Endothelial cell of umbilical vein (primary cell): ENCODE measurements around the gene GLUL. TPM values are rescaled to one million over a fixed set of nuclear protein-coding genes. Genes with fewer than 3 reads are reported as not detected.

Experiments
- BruUV-seq: library from RNA; stranded (reverse); fragments of 400-500 nt; replicated peaks from 2 replicates; lab custom pipeline; 2021; lab: Mats Ljungman, UMichigan
- CTCF ChIA-PET: fragments of 300-600, 350-600 bp; sonication (Branson Sonifier 250); formaldehyde crosslinking; loops from one replicate; lab custom pipeline; 2021; ENCODE audit warnings: antibody characterized with exemption, inconsistent platforms; lab: Charles Lee
- POLR2A ChIA-PET: fragments of 300-600, 350-600 bp; sonication (Branson Sonifier 250); formaldehyde crosslinking; loops from one replicate; lab custom pipeline; 2021; ENCODE audit warnings: antibody characterized with exemption, inconsistent platforms; lab: Charles Lee
- DNase-seq: peaks from one replicate; pipeline ENCODE4 v3.0.0-alpha.2; 2011; ENCODE audit warnings: low read depth, low spot score
- FAIRE-seq: peaks from 2 replicates; lab custom pipeline; 2011; peaks lifted over from hg19 to GRCh38; lab: Jason Lieb, UNC
- H2AFZ ChIP-seq: 2 replicates; pipeline ENCODE4 v1.6.0; 2012; ENCODE audit warnings: low read depth, low read length, control low read depth, inconsistent platforms
- H3K27ac ChIP-seq: 2 replicates; pipeline ENCODE4 v1.5.1; 2011; ENCODE audit warnings: low read depth, mild to moderate bottlenecking, control low read depth, low read length, moderate library complexity; ENCODE audit not compliant: insufficient read depth
- H3K27me3 ChIP-seq, 2 experiments: 2 replicates each; pipeline versions ENCODE4 v1.6.0 to v1.6.1; 2011; ENCODE audit warnings: low read length in 2 of 2, mixed read lengths in 1 of 2; ENCODE audit not compliant: control insufficient read depth in 2 of 2, insufficient read depth in 2 of 2
- H3K36me3 ChIP-seq, 2 experiments: 2 replicates in 1 of 2; 3 replicates in 1 of 2; pipeline ENCODE4 v1.5.1; 2011; ENCODE audit warnings: low read length in 2 of 2, mild to moderate bottlenecking in 1 of 2, moderate library complexity in 1 of 2; ENCODE audit not compliant: control insufficient read depth in 2 of 2, insufficient read depth in 2 of 2; ENCODE audit errors: extremely low read depth in 1 of 2
- H3K4me1 ChIP-seq: 3 replicates; pipeline ENCODE4 v1.5.1; 2011; ENCODE audit warnings: mild to moderate bottlenecking, low read length; ENCODE audit not compliant: control insufficient read depth, insufficient read depth; ENCODE audit errors: extremely low read depth
- H3K4me2 ChIP-seq: 2 replicates; pipeline ENCODE4 v1.6.1; 2011; ENCODE audit warnings: low read length, control low read depth, mixed read lengths; ENCODE audit not compliant: insufficient read depth
- H3K4me3 ChIP-seq, 3 experiments: fragments of 200-600 bp in 1 of 3; sonication (generic), shearing (Covaris generic) in 1 of 3; replicated peaks in 1 of 3; 2 replicates each; pipeline ENCODE4 v1.5.1; 2011 to 2016; ENCODE audit warnings: control low read depth in 3 of 3, low read length in 3 of 3, mild to moderate bottlenecking in 2 of 3, inconsistent platforms in 1 of 3, low read depth in 1 of 3, moderate library complexity in 1 of 3; ENCODE audit not compliant: insufficient read depth in 1 of 3
- H3K79me2 ChIP-seq: 2 replicates; pipeline ENCODE4 v1.6.0; 2012; ENCODE audit warnings: low read length, inconsistent platforms; ENCODE audit not compliant: control insufficient read depth, insufficient read depth
- H3K9ac ChIP-seq: replicated peaks from 2 replicates; pipeline ENCODE3; 2011; ENCODE audit warnings: low read length, control low read depth; ENCODE audit not compliant: insufficient read depth; ENCODE audit errors: extremely low read depth
- H3K9me1 ChIP-seq: replicated peaks from 3 replicates; pipeline ENCODE4 v1.6.0; 2011; ENCODE audit warnings: mild to moderate bottlenecking, low read length; ENCODE audit not compliant: control insufficient read depth, insufficient read depth; ENCODE audit errors: extremely low read depth
- H3K9me3 ChIP-seq: replicated peaks from 2 replicates; pipeline ENCODE4 v1.5.1; 2012; ENCODE audit warnings: low read length, inconsistent platforms; ENCODE audit not compliant: control insufficient read depth, insufficient read depth
- H4K20me1 ChIP-seq: replicated peaks from 2 replicates; pipeline ENCODE3; 2011; ENCODE audit warnings: mild to moderate bottlenecking, low read length; ENCODE audit not compliant: control insufficient read depth, insufficient read depth; ENCODE audit errors: extremely low read depth
- CTCF ChIP-seq, 2 donors: IDR thresholded peaks; 1 replicate in 1 of 2; 2 replicates in 1 of 2; pipeline ENCODE4 v1.5.1; 2011; ENCODE audit warnings: low read length in 2 of 2, mild to moderate bottlenecking in 2 of 2, moderate library complexity in 2 of 2, control low read depth in 1 of 2, inconsistent platforms in 1 of 2, low read depth in 1 of 2; ENCODE audit not compliant: insufficient read depth in 1 of 2; ENCODE audit errors: extremely low read depth in 1 of 2
- EZH2 ChIP-seq: IDR thresholded peaks from 2 replicates; pipeline ENCODE4 v1.6.1; 2012; ENCODE audit warnings: borderline replicate concordance, low read depth, mild to moderate bottlenecking, moderate library complexity, low read length, inconsistent platforms; ENCODE audit not compliant: severe bottlenecking
- FOS ChIP-seq: IDR thresholded peaks from 2 replicates; pipeline ENCODE4 v1.6.1; 2011; ENCODE audit warnings: mild to moderate bottlenecking, low read length, moderate library complexity, borderline replicate concordance; ENCODE audit not compliant: insufficient read depth
- GATA2 ChIP-seq: IDR thresholded peaks from 2 replicates; pipeline ENCODE4 v1.7.0; 2011; ENCODE audit warnings: low read depth, mild to moderate bottlenecking, moderate library complexity, mixed read lengths, low read length; ENCODE audit not compliant: insufficient read length, insufficient read depth
- JUN ChIP-seq: IDR thresholded peaks from 2 replicates; pipeline ENCODE4 v1.6.1; 2011; ENCODE audit warnings: borderline replicate concordance, low read depth; ENCODE audit not compliant: insufficient read length, insufficient read depth
- MYC ChIP-seq: IDR thresholded peaks from one replicate; pipeline ENCODE4 v1.6.1; 2011; ENCODE audit warnings: mild to moderate bottlenecking, low read depth, low read length
- POLR2A ChIP-seq: IDR thresholded peaks from 2 replicates; pipeline ENCODE4 v1.6.1; 2012; ENCODE audit warnings: low read depth, mild to moderate bottlenecking, control low read depth, low read length
- POLR2AphosphoS5 ChIP-seq: IDR thresholded peaks from 2 replicates; pipeline ENCODE4 v1.6.1; 2012; ENCODE audit warnings: low read depth, mild to moderate bottlenecking, control low read depth, low read length, moderate library complexity; ENCODE audit not compliant: insufficient read depth
- dilution Hi-C: fragments of 300-500 bp; cut with MboI; formaldehyde crosslinking; loops from one replicate; pipeline ENCODE4 v1.15.0; 2019; ENCODE audit warnings: low sequenced_read_pairs; ENCODE audit not compliant: extremely low pct_ligation_motif_present
- intact Hi-C: fragments of 100-400 bp; cut with micrococcal nuclease; formaldehyde crosslinking; loops from one replicate; pipeline ENCODE4 v1.10.0; 2022
- polyA plus RNA-seq, 4 experiments: library from polyadenylated mRNA; depleted of rRNA in 3 of 4; stranded (reverse) in 3 of 4; unstranded in 1 of 4; fragments of >200 nt; gene quantifications; 2 replicates each; pipeline versions ENCODE4 v1.2.1 to v1.2.3, GENCODE V29; 2011 to 2012; ENCODE audit warnings: missing spikeins in 1 of 4
- total RNA-seq: library from RNA; stranded (reverse); gene quantifications from 2 replicates; pipeline ENCODE4 v1.2.3, GENCODE V29; 2021
- TF ChIP-seq, protein P1 (sequence below): IDR thresholded peaks from 2 replicates; pipeline ENCODE4 v1.6.1; 2011; ENCODE audit not compliant: insufficient read depth, insufficient read length

The GLUL gene
- total and polyA plus RNA-seq, 2 donors (not counting 3 experiments of a cell fraction or from before 2014, with no cell fraction given), result 172 to 187 TPM

- no peak for FAIRE-seq
- H3K4me2 ChIP-seq, result no peak overlapping the region
- POLR2A ChIA-PET, result no interaction called here
Observed at GRCh38 chr1:182359645-182360044, 31.9 kb downstream of the GLUL start.

More at GRCh38 chr1:182359645-182360044, 31.9 kb downstream of the GLUL start:
- TF ChIP-seq, protein P1, sequence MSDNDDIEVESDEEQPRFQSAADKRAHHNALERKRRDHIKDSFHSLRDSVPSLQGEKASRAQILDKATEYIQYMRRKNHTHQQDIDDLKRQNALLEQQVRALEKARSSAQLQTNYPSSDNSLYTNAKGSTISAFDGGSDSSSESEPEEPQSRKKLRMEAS, result no peak
- TF ChIP-seq POLR2AphosphoS5, result no peak
- TF ChIP-seq POLR2A, result no peak
- TF ChIP-seq GATA2, result no peak
- TF ChIP-seq MYC, result no peak
- TF ChIP-seq FOS, result no peak
- no peak for TF ChIP-seq JUN
- no peak for TF ChIP-seq EZH2
- no peak for TF ChIP-seq CTCF (IDR thresholded peaks at IDR 0.05; ENCODE audit: extremely low read depth in 1 of 2, insufficient read depth in 1 of 2, low read depth in 1 of 2, low read length in 2 of 2)
- no peak overlapping the region for H2AFZ ChIP-seq
- H3K9ac ChIP-seq, result no peak overlapping the region
- no peaks in the 10 kb centered on the region for H3K27me3 ChIP-seq
- no peak overlapping the region for H3K27ac ChIP-seq
- no peak for DNase-seq
- H3K9me1 ChIP-seq, result no peaks in the 10 kb centered on the region
- dilution Hi-C loops (no loop called here), intact Hi-C loops (no loop called here)
- CTCF ChIA-PET, result no interaction called here
- H3K36me3 ChIP-seq, result no peaks in the 10 kb centered on the region
- no peak overlapping the region for H3K4me3 ChIP-seq
- H3K9me3 ChIP-seq, result no peaks in the 10 kb centered on the region
- no peaks in the 10 kb centered on the region for H3K79me2 ChIP-seq
- H4K20me1 ChIP-seq, result no peaks in the 10 kb centered on the region
- BruUV-seq, result no TSS peak
- no peaks in the 10 kb centered on the region for H3K4me1 ChIP-seq
